Superior temporal gyrus (tissue), 1 donor: Measurements from ENCODE around the gene NDUFAF3.

ENCODE experiments used
- DNase-seq: peaks from one replicate; pipeline ENCODE4 v3.0.0-alpha.2; 2016; ENCODE audit errors: extremely low spot score

The NDUFAF3 gene

DNA sequence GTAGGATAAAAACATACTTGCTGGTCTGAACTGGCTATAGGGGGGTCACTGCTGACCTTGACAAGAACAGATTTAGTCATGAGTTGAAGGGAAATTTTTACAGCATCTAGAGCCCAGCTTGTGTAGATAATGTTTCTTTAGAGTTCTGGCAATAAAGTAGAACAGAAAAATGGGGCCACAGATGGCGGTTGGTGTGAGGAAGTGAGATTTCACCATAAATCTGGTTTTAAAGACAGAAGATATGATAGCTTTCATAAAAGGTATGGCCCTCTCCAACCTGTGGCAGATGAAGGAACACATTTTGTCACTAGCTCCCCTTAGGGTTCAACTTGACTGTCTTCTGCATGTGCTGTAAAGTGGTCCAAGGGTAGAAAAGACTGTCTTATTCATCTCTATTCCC is 31.6 kb downstream of the NDUFAF3 start:
- DNase-seq = no peak

DNA sequence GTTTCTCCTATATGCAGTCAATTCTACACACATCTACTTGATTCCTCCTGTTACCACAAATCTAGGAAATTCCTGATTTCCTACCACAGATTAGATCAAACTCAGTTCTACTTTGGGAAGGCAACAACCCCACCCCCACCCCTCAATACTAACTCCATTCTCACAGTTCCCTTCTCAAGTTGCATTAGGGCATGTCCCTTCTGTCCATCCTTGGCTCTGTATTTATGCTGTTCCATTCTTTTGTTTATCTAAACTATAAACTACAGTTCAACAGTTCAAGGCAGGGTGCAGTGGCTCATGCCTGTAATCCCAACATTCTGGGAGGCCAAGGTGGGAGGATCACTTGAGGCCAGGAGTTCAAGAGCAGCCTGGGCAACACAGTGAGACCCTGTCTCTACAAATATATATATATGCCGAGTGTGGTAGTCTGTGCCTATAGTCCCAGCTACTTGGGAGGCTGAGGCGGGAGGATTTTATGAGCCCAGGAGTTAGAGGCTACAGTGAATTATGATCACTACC is 32.5 kb downstream of the NDUFAF3 start:
- no peak for DNase-seq

GRCh38 chr3:49057268-49057667 is 35.3 kb downstream of the NDUFAF3 start:
- no peak for DNase-seq

DNA sequence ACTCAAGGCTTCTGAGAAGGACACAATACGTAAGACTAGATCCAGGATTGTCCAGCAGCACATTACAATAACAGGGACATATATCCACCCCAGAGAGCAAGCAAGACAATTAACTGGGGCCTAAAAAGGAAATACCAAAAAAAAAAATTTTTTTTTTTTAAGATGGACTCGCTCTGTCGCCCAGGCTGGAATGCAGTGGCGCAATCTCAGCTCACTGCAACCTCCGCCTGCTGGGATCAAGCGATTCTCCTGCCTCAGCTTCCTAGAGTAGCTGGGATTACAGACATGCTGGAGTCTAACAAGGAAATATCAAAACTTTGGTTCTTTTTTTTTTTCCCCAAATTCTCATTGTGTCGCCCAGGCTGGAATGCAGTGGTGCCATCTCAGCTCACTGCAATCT is 36.1 kb downstream of the NDUFAF3 start:
- no peak for DNase-seq
